T47D (cell line): ENCODE measurements around the gene WHRN.

Source experiments
- DNase-seq, 2 experiments: peaks; one replicate each; pipeline versions ENCODE4 v3.0.0 to v3.0.0-alpha.2; 2011 to 2012; ENCODE audit warnings: low read depth in 1 of 2, low spot score in 1 of 2
- JUND ChIP-seq: IDR thresholded peaks from 2 replicates; pipeline ENCODE4 v1.6.1; 2012; ENCODE audit warnings: low read depth
- in situ Hi-C: cut with HindIII; loops from 2 replicates; pipeline ENCODE4 v1.10.0; 2016; ENCODE audit warnings: low sequenced_read_pairs, low pct_unique_long_range_greater_than_20kb

WHRN gene

DNA sequence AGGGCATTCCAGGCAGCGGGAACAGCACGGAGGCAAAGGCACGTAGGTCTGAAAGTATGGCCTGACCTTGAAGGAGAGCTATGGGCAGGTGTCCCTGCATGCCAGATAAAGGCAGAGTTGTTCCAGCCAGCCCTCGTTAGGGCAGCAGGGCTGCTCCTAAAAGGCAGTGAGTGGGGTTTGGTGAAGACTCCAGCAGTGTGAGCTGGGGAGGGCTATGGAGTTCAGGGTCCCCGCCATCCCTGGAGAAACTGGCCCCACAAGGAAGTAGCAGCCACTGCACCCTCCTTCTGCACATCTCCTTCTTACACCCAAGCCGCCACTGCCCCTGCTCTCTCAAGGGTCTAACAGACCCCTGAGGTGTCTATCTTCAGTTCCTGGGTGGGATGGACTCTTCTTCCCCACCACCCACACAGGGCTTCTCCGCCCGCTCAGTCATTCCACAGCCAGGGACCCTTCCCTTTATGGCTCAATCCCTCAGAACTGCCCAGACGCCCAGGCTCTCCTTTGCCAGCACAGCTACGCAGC lies 118.8 kb downstream of the WHRN start:
- TF ChIP-seq JUND = no peak
- DNase-seq = no peak
- in situ Hi-C loops = no loop called here

- TF ChIP-seq JUND = no peak
- in situ Hi-C loops = no loop called here
- DNase-seq = peak in 1 of 2 experiments; percentile 84
Observed at GRCh38 chr9:114385397-114386181, 119.7 kb downstream of the WHRN start.

GRCh38 chr9:114384836-114385396 lies 120.4 kb downstream of the WHRN start:
- DNase-seq = no peak
- TF ChIP-seq JUND = no peak
- in situ Hi-C loops = no loop called here

DNA sequence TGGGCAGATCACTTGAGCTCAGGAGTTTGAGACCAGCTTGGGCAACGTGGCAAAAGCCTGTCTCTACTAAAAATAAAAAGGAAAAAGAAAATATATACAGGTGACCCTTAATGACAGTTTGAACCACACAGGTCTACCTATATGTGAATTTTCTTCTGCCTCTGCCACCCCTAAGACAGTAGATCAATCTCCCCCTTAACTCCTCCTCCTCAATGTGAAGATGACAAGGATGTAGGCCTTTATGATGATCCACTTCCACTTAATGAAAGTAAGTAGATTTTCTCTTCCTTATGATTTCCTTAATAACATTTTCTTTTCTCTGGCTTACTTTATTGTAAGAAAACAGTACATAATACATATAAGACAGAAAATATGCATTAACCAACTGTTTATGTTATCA lies 120.9 kb downstream of the WHRN start:
- in situ Hi-C loops = no loop called here
- DNase-seq = no peak
- TF ChIP-seq JUND = no peak

DNA sequence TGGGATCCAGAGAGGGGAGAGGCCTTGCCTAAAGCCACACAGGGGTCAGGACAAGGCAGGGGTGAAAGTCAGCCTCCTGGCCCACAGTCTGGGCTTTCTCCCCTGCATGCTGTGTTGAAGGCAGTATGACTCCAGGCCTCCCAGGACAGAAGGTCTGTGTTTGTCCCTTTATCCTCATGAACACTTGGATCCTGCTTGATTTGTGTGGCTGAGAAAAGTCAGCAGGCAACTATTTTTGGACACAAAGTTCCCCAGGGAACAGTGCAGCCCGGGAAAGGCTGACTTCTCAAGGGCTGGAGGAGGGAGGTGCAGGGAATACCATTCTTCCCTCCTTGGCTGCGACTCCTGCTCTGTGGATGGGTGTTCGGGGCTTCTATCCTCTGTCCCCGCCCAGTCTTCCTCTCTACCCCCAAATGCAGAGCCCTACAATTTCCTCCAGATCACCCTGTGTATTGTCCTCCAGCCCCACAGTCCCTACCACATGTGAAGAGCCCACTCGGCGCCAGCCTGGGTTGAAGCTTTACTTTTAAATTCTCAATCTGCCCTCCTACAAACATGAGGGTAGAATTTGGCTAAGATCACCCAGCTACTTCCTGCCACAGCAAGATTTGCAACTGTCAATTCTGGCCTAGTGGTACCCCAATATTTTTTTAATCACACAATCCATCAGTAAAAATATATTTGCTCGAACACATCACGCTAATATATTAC lies 121.6 kb downstream of the WHRN start:
- no peak for TF ChIP-seq JUND
- no peak for DNase-seq
- in situ Hi-C loops = no loop called here

- in situ Hi-C loops = no loop called here
- no peak for TF ChIP-seq JUND
- no peak for DNase-seq
Observed at GRCh38 chr9:114382699-114383520, 122.4 kb downstream of the WHRN start.

- no peak for TF ChIP-seq JUND
- in situ Hi-C loops = no loop called here
- no peak for DNase-seq
Observed at GRCh38 chr9:114378883-114379282, 126.4 kb downstream of the WHRN start.

GRCh38 chr9:114378016-114378415 lies 127.3 kb downstream of the WHRN start:
- TF ChIP-seq JUND = no peak
- in situ Hi-C loops = no loop called here
- no peak for DNase-seq

- DNase-seq = no peak
- in situ Hi-C loops = no loop called here
- TF ChIP-seq JUND = no peak
Observed at GRCh38 chr9:114376586-114377445, 128.5 kb downstream of the WHRN start.

- in situ Hi-C loops = no loop called here
- no peak for TF ChIP-seq JUND
- DNase-seq = no peak
Observed at GRCh38 chr9:114375386-114376175, 129.7 kb downstream of the WHRN start.

GRCh38 chr9:114374936-114375335 lies 130.3 kb downstream of the WHRN start:
- in situ Hi-C loops = no loop called here
- DNase-seq = no peak
- TF ChIP-seq JUND = no peak
